GM19328 (cell line): ENCODE data around the gene ANGEL1.
A peak's percentile ranks its signal among the peaks of the same experiment; 100 is the strongest.

Source experiments
- ATAC-seq: cut with Tn5 transposase; IDR thresholded peaks from one replicate; pipeline ENCODE4 v1.9.1; 2021; ENCODE audit warnings: mild to moderate bottlenecking, moderate library complexity; ENCODE audit not compliant: unreplicated experiment

ANGEL1 gene, protein sequence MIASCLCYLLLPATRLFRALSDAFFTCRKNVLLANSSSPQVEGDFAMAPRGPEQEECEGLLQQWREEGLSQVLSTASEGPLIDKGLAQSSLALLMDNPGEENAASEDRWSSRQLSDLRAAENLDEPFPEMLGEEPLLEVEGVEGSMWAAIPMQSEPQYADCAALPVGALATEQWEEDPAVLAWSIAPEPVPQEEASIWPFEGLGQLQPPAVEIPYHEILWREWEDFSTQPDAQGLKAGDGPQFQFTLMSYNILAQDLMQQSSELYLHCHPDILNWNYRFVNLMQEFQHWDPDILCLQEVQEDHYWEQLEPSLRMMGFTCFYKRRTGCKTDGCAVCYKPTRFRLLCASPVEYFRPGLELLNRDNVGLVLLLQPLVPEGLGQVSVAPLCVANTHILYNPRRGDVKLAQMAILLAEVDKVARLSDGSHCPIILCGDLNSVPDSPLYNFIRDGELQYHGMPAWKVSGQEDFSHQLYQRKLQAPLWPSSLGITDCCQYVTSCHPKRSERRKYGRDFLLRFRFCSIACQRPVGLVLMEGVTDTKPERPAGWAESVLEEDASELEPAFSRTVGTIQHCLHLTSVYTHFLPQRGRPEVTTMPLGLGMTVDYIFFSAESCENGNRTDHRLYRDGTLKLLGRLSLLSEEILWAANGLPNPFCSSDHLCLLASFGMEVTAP

DNA sequence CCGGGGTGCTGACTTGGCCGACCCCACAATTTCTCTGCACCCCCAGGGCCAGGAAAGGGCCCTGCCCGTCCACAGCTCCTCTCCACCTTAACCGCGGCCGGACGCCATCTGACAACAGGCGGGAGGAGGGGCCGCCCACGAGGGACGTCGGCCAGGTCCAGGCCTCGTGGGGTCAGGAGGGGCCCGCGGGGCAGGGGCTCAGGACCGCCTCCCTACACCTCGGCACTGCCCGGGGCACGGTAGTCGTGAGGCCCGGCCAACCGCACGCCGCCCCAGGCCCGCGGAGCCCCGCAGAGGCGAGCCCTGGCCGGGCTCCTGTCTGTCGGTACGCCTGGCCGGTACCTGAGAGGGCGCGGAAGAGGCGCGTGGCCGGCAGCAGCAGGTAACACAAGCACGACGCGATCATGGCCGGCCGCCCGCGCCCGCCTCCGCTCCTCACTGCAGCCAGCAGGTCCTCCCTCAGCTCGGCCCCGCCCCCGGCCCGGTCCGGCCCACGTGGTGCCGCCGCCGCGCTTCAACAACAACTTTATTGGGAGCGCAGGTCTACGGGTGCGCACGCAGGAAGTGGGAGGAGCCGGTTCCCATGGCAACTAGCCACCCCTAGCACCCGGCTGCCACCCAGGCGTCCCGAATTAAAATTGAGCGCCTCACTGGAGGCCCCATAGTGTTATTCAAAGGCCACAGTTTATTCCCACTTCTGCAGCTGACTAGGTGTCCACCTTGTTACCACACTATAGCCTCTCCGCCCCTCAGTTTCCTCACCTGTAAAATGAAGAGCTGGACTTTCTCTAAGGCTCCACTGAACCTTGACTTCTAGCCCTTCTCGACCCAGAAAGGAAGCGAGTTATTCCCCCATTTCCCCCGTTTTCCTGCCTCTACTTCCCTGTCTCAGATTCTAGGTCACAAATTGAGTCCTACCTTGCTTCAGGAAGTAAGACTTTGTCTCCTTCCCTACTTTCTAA is at the start of gene ANGEL1:
Gene ANGEL1, minus strand, starts transcription at position 461 of the 962 bp plus-strand sequence. Its CDS starts 55 bp downstream, at position 406.
- peak; percentile 72 for ATAC-seq

DNA sequence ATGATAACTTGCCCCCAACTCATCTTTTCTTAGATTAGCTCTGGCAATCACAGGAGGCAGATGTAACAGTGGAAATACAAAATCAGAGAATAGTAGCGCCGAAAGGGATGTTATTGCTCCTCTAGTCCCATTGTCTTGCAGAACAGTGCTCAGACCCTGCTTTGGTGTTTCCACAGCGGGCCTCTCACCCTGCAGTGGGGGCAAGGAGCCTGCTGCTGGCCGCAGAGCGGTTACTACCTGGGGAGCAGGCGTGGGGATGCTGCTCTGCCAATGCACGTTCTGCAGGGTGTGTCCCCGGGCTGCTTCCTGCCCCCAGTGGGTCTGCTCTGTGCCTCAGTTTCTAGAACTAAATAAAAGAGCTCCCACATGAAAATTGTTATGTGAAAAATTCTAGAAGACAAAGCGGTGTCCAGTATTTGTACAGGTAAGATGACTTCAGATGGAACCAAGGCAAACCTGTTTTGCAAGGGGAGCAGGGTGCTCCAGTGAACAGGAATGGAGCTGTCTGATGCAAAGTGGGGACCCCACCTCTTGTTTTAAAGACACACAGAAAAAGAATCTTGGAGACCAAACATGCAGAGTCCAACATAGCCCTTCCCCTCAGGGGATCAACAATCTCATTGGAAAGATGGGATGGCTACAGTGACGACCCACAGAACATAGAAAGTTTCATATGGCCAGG is 49.0 kb upstream of the ANGEL1 start:
- no peak for ATAC-seq

DNA sequence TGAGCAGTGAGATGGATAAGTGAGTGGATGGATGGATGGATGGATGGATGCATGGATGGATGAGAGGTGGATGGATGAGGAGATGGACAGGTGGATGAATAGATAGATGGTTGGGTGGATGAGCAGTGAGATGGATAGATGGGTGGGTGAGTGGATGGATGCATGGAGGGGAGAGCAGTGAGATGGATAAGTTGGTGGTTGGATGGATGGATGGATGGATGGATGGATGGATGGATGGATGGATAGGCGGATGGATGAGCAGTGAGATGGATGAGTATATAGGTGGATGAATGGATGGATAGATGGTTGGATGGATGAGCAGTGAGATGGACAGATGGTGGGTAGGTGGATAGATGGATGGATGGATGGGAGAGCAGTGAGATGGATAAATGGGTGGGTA is 44.1 kb upstream of the ANGEL1 start:
- no peak for ATAC-seq

DNA sequence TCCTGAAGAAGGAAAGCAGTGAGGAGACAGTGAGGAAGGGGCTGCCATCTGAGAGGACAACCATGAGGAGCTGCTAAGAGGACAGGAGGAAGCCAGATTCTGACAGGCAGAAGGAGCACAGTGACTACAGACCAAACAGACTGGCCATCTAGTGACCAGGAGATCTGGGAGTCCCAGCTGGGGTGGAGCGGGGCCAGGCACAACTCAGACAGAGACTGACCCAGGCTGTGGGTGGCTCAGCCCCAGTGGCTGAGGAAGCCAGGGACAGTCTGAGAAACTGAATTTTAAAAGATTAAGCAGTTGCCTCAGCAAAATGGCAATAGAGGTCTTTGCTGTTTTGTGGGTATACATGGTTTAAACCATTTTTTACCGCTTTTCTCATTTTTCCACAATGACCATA is 42.4 kb upstream of the ANGEL1 start:
- ATAC-seq = no peak

DNA sequence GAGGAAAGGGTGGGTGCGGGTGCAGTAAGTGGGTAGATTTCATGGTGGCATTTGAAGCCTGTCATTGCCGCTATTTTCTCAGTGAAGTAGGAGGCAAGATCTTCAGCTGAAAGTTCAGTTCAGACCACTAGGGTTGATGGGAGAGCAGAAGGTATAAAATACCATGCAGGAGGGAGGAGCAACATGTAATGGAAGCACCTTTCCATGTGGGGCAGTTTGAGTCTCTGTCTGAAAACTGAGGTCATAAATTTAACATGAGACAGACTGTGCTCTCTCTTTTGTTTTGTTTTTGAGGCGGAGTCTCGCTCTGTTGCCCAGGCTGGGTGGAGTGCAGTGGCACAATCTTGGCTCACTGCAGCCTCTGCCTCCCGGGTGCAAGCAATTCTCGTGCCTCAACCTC is 36.2 kb upstream of the ANGEL1 start:
- no peak for ATAC-seq

DNA sequence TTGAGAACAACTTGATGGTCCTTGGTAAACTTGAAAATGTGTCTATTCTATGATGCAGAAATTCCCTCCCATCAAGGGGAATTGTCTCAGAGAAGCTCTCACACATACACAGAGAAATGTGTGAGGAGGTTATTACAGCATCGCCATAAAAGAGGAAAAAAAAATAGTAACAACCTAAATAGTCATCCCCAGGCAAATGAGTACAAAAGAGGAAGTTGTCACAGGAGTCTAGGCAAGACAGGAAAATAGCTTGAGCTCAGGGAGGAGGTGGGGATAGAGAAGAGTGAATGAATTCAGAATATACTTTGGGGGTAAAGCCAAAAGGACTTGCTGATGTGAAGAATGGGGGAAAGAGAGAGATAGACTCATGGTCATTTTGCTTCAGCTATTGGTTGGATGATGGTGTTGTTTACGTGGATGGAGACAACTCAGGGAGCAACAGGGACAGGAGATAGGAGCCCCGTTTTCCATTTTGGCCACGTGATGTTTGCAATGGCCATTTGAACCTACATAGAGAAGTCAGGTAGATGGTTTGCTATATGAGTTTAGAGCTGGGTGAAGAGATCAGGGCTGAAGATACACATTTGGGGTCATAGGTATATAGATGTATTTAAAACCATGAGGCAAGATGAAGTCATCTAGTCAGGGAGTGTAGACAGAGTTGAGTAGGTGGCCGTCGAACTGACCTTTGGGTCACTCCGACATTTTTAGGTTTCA is 33.8 kb upstream of the ANGEL1 start:
- ATAC-seq = no peak

DNA sequence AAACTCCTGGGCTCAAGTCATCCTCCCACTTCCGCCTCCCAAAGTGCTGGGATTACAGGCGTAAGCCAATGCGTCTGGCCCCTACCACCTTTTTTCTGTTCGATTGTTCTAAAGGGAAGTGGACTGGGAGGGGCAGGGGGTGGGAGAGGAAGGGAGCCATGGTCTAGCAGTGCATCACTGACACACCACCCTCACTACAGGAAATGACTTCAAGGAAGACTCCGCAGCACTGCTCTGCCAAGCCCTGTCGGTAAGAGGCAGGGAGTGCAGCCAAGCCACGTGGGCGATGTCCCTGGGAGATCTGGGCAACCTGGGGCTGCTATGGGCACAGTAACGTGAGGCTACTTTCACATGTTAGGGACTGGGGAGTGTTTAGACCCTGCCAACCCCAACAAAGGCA is 31.5 kb upstream of the ANGEL1 start:
- no peak for ATAC-seq

DNA sequence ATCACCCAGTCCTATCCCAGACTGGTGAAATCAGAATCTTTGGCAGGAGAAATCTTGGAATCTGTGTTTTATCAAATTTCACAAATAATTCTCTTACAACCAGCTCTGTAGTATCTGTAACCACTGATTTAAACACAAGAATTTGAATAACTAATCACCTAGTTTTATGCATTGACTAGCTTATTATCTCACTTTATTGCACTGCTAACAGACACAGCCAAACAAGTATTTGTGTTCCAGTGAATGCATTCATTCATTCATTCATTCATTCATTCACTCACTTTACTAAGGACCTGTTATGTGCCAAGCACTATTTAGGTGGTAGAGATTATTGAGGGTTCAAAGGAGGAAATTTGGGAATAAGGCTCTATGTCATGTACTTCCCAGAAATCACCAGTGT is 29.7 kb upstream of the ANGEL1 start:
- ATAC-seq = no peak

DNA sequence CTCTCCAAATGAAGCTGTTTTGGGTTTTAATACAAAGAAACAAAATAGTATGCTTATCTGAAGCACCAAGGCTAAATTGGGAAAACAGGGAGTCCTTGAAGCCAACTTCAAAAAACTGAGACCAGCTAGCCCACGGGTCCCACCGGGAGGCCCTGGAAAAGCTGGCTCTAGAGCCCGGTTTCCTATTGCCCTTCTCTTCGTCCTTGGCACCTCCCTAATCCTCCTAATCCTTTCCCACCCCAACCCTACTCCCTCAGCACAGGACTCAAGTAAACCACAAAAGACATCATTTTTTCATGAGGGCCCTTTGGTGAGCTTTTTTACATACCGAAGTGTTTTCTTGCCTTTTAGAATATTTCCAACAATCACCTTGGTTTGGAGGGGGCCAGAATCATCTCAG is 24.8 kb upstream of the ANGEL1 start:
- no peak for ATAC-seq

DNA sequence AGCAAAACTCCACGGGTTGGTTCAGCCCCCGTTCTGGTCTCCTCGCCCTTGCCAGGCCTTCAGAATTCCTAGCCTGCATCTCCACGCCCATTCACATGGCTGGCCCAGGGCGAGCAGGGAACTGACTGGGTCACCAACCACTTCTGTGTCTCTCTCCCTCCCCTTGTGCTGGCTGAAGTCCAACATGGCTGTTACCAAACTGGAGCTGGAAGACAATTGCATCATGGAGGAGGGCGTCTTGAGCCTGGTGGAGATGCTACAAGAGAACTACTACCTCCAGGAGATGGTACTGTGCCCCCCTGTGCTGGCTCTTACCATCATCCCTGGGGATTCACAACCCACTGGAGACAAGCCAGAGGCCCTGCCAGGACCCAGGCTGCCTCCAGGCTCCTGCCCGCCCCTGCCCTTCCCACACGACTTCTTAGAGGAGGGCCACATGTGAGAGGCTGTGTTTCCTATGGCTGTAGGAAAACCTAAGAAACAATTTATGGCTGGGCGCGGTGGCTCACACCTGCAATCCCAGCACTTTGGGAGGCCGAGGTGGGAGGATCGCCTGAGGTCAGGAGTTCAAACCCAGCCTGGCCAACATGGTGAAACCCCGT is 23.4 kb upstream of the ANGEL1 start:
- ATAC-seq = no peak

DNA sequence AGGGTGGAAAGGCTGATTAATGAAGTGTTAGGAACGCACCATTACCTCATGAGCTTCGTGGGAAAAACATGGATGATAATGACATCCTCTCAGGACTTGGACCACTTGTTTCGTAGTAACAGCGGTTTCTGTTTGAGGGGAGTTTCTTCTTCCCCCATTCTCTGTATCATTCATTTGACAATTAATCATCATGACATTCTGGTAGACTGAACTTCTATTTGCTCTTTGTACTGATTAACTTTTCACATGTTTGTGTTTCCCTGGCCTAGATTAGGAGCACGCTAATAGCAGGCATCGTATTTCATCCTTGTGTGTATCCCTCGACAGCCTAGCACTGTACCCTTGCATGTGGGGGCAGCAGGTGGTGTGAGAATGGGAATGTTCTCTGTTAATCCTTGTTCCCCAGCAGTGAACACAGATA is 21.6 kb upstream of the ANGEL1 start:
- ATAC-seq = no peak

DNA sequence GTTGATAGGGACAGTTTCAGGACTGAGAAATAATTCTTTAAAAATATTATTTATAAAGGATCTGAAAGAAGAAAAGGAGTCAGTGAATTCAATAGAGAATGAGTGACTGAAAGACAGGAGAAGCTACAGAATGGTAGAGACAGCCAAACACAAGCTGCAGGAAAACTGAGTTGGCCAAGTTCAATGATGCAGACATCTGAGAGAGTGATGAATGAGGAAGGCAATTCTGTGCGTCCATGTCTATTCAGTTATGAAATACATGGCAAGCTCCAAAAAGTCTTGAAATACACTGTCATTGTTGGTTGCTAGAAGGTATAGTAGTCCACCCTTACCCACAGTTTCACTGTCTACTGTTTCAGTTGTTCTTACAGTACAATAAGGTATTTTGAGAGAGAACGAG is 20.3 kb upstream of the ANGEL1 start:
- no peak for ATAC-seq

DNA sequence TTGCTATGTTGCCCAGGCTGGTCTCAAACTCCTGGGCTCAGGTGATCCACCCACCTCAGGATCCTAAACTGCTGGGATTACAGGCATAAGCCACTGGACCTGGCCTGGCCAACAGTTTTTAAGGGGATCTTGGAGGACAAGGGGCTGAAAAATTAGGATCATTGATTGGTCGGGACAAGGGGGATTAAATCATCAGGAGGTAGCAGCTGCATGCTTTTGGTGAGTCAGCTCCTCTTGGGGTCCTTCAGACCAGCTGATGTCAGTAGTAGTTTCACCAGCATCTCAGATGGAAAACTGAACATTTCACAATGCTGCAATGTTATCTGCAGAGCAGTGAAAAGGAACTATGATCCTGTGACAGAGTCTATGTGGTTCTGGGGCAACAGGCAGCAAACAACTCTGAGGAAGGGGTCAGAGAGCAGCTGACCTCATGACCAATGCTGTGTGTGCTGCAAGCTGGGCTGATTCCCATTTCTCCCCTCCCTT is 19.9 kb upstream of the ANGEL1 start:
- ATAC-seq = no peak

DNA sequence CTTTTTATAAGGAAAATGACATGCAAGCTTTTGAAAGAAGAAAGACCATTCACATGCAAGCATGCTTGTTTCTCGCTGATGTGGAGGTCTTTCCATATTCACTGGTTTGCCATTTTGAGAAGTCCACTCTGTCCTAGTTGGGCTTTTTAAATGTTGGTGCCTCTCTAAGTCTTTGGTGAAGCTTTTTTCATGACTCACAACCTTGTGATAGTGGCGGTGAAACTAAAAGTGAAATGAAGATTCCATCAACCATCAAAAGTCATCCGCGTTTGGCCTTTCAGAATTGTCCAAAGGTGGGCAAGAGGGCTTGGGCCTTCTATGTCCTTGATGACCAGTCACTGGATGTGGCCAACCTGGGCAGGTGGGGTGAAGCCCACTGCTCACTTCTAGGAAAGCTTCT is 17.9 kb upstream of the ANGEL1 start:
- no peak for ATAC-seq

DNA sequence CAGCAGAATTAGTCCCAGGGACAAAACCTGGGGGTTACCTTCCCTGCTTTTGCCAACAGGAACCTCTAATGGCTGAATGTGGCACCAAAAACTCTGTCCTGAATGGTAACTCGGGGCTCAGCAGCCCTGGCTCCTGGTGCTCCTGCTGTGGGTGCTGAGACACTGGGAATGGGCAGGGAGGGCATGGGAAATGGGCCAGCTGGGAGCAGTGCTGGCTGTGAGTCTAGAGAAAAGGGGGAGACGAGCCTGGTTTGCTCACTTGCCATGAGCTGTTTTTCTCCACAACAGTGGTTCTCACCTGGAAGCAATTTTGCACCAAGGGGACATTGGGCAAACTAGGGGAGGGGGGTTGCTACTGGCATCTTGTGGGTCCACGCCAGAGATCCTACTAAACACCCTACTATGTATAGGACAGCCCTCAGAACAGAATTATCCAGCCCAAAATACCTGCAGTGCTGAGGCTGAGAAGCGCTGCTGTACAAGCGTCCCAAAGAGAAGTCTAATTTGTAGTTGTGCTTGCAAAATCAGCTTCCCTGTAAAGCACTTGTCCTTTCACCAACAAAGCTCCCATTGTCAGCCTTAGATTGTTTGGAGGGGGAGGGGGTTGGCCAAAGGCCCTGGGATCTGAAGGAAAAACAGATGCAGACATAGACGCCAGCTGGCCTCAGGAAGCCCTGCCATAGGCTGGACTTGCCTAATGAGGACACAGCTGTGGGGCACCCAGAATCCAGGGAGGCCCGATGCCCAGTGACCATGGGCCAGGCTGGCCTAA is 17.2 kb upstream of the ANGEL1 start:
- no peak for ATAC-seq

DNA sequence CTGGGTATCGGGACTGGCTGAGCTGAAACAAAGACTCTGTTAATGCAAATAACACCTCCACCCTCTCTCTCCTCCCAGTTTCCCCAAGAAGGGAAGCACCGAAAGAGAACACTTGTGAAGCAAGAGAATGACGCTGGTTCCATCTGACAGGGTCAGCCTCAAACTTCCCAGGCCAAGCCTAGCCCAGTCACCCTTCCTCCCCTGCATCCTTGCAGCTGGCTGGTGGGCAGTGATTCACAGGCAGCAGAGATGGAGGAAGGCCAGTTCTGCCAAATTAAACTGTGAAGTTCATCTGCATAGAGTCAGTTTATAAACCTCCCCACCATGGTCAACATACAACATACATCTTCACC is 16.3 kb upstream of the ANGEL1 start:
- no peak for ATAC-seq

DNA sequence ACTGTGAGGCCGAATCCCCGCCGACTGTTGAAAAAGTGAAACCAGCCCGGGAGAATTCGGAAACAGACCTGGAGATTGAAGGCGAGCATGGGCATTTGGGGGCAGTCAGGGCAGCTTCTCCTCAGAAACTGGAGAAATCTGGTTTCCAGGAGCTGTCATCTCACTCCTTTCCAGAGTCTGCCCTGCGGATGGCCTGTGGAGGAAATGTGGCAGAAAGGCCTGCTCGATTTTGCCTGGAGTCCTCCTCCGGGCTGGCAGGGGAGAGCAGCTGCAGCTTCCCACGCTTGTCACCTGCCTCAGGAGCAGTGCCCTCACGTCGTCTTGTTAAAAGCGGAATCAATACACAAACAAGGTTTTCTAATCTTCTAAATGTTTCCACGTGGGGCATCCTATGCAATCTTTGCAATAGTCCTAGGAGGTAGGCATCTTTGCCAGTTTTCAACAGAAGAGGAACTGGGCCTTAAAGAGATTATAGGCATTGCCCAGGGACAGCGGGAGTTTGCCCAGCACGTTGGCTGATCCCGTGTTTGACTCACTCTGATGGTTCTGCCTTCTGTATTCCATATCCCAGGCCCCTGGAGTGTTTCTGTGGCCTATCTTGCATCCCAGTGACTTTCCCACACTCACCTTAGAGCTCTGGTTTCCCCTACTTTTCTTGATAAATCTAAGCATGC is 15.8 kb upstream of the ANGEL1 start:
- no peak for ATAC-seq

DNA sequence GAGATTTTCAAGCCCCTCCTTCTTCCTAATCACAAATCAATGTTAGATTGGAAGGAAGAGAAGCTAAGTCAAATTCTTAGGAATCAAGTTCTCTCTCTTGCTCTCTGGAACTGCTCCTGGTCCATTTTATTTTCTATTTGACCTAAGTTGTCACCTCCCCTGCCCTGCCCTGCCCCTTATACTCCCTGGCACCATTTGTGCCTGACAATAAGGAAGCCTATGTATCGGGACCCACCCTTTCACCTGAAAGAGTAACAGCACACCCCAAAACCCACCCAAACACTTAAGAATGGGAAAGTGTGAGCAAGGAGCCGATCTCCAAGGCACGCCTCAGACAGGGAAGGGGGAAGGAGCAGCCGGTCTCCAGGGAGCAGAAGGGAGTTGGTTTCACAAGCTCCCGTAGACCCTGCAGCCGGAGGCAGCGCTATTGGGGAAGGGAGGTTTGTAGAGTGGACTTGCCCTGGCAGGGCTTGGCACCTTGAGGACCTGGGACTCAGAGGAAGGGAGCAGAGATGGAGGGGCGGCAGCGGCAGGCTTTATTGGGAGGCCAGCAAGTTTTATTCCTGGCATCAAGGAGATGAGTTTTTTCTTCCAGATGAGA is 15.1 kb upstream of the ANGEL1 start:
- ATAC-seq = no peak
